Testis (tissue), 3 donors: Measurements from ENCODE around the gene EEF1G. TPM values are rescaled to one million over a fixed set of nuclear protein-coding genes. Genes with fewer than 3 reads are reported as not detected.

ENCODE experiments used
- DNase-seq: peaks from one replicate; pipeline ENCODE4 v3.0.0-alpha.2; 2019
- H3K27ac ChIP-seq, 2 donors: fragments of 200-600 bp; sonication (generic); one replicate each; pipeline ENCODE4 v1.5.1; 2019
- H3K27me3 ChIP-seq: fragments of 200-600 bp; sonication (generic); one replicate; pipeline ENCODE4 v1.5.1; 2019
- H3K36me3 ChIP-seq: fragments of 200-600 bp; sonication (generic); one replicate; pipeline ENCODE4 v1.5.1; 2017; ENCODE audit warnings: low read depth; ENCODE audit errors: missing control alignments
- H3K4me1 ChIP-seq: fragments of 200-600 bp; sonication (generic); one replicate; pipeline ENCODE4 v1.5.1; 2019
- H3K4me3 ChIP-seq, 2 donors: fragments of 200-600 bp; sonication (generic); one replicate each; pipeline ENCODE4 v1.5.1; 2017 to 2019
- H3K9me3 ChIP-seq: fragments of 200-600 bp; sonication (generic); one replicate; pipeline ENCODE4 v1.5.1; 2017
- CTCF ChIP-seq, 3 experiments: fragments of 450-650 bp in 2 of 3; fragments of 200-600 bp in 1 of 3; sonication (generic) in 1 of 3; IDR thresholded peaks; one replicate each; pipeline ENCODE4 v1.5.1; 2016 to 2019; ENCODE audit warnings: antibody characterized with exemption in 3 of 3, mild to moderate bottlenecking in 2 of 3, moderate library complexity in 1 of 3
- POLR2A ChIP-seq: fragments of 450-650 bp; IDR thresholded peaks from one replicate; pipeline ENCODE4 v1.6.1; 2017; ENCODE audit warnings: antibody characterized with exemption, mild to moderate bottlenecking, moderate library complexity
- WGBS, 2 donors: methylation state at CpG; one replicate each; pipeline ENCODE4 v1.1.5; 2018; 5-methylcytosine and 5-hydroxymethylcytosine counted together
- intact Hi-C: fragments of 100-400 bp; cut with DNase I; formaldehyde crosslinking; loops from one replicate; pipeline ENCODE4 v1.15.1; 2023; ENCODE audit warnings: low total_unique reads
- microRNA-seq, 2 donors: library from miRNA; unstranded; fragments of <30 nt; microRNA quantifications; one replicate each; pipeline ENCODE4, GENCODE V29; 2016; ENCODE audit warnings: borderline number of aligned reads in 2 of 2, borderline replicate concordance in 1 of 2
- polyA plus RNA-seq: library from polyadenylated mRNA; stranded (reverse); fragments of 350-450 nt; fragmentation: Illumina TruSeq; extraction: RNeasy Lipid Tissue Mini Kit (QIAGEN cat#74804); gene quantifications from one replicate; pipeline ENCODE4 v1.2.3, GENCODE V29; 2014; ENCODE audit warnings: low read depth, low replicate concordance; ENCODE audit not compliant: insufficient read depth
- small RNA-seq, 2 donors: library from RNA; depleted of rRNA; stranded (forward); fragments of <200 nt; gene quantifications; one replicate each; pipeline ENCODE3, GENCODE V24; 2016
- total RNA-seq, 2 donors: library from RNA; depleted of rRNA; stranded (reverse); fragments of >200 nt; gene quantifications; one replicate each; pipeline ENCODE4 v1.2.3, GENCODE V29; 2016

The EEF1G gene
- total and polyA plus RNA-seq, 3 donors from 2014 or later: 607 to 1,165 (median 868) TPM

GRCh38 chr11:62516736-62517371, 56.8 kb downstream of the EEF1G start:
- TF ChIP-seq POLR2A: no peak
- TF ChIP-seq CTCF (IDR thresholded peaks at IDR 0.05): no peak
- WGBS, 2 donors: 83 to 85% methylated on average over 14 of the region's 14 CpGs
- no peaks in the 10 kb centered on the region for H3K4me1 ChIP-seq
- no peaks in the 10 kb centered on the region for H3K9me3 ChIP-seq
- no peak overlapping the region for H3K4me3 ChIP-seq
- DNase-seq: no peak
- no peak overlapping the region for H3K27ac ChIP-seq
- no peaks in the 10 kb centered on the region for H3K36me3 ChIP-seq
- intact Hi-C loops: no loop called here
- no peaks in the 10 kb centered on the region for H3K27me3 ChIP-seq

GRCh38 chr11:62514151-62514550, 59.5 kb downstream of the EEF1G start:
- TF ChIP-seq CTCF (IDR thresholded peaks at IDR 0.05): no peak
- no peak for TF ChIP-seq POLR2A
- Histone ChIP-seq H3K9me3 (no peaks in the 10 kb centered on the region), H3K27ac (no peak overlapping the region), H3K4me1 (peaks cover 4% of the 10 kb centered on the region), H3K27me3 (no peaks in the 10 kb centered on the region), H3K4me3 (no peak overlapping the region), H3K36me3 (no peaks in the 10 kb centered on the region)
- DNase-seq: no peak
- WGBS, 2 donors: 73 to 92% methylated on average over 7 of the region's 7 CpGs
- intact Hi-C loops: no loop called here

- no peak for TF ChIP-seq POLR2A
- no peak for TF ChIP-seq CTCF (IDR thresholded peaks at IDR 0.05)
- H3K27me3 ChIP-seq: no peaks in the 10 kb centered on the region
- DNase-seq: no peak
- intact Hi-C loops: no loop called here
- H3K4me1 ChIP-seq: peaks cover 9% of the 10 kb centered on the region
- 89 to 96% methylated on average over 10 of the region's 10 CpGs for WGBS, 2 donors
- no peak overlapping the region for H3K27ac ChIP-seq
- no peak overlapping the region for H3K4me3 ChIP-seq
- no peaks in the 10 kb centered on the region for H3K9me3 ChIP-seq
- no peaks in the 10 kb centered on the region for H3K36me3 ChIP-seq
These were observed 60.1 kb downstream of the EEF1G start for GRCh38 chr11:62513626-62514025.

- no peaks in the 10 kb centered on the region for H3K9me3 ChIP-seq
- no peak for TF ChIP-seq POLR2A
- no peak overlapping the region for H3K27ac ChIP-seq
- peaks cover 14% of the 10 kb centered on the region for H3K4me1 ChIP-seq
- H3K36me3 ChIP-seq: no peaks in the 10 kb centered on the region
- peak; percentile 41 for DNase-seq
- intact Hi-C loops: no loop called here
- no peak overlapping the region for H3K4me3 ChIP-seq
- 62 to 68% methylated on average over 6 to 8 of the region's 8 CpGs for WGBS, 2 donors
- H3K27me3 ChIP-seq: no peaks in the 10 kb centered on the region
These were observed 60.7 kb downstream of the EEF1G start for GRCh38 chr11:62512961-62513360.

Small RNA genes within 50 kb of the gene (microRNA-seq; reads per million reads assigned to microRNA genes)
- gene MIR6747: 0 to 2.8 reads per million in 2 donors

Small RNA genes within 50 kb of the gene (small RNA-seq; reads per million reads assigned to genes)
- gene AP001458.1: 0 reads per million in 2 donors
- 0 reads per million in 2 donors for gene EEF1G
- gene MIR6747: 0 reads per million in 2 donors

Other genes starting within 250 kb of the EEF1G start
- 100 to 1,000 TPM; 101 to 119 TPM for gene ASRGL1, start 236.4 kb downstream of the EEF1G start, total RNA-seq
- 295 TPM for gene ASRGL1, start 236.4 kb downstream of the EEF1G start, polyA plus RNA-seq
- not detected for gene SCGB1A1, start 154.9 kb downstream of the EEF1G start, total RNA-seq
- gene SCGB1A1, start 154.9 kb downstream of the EEF1G start, polyA plus RNA-seq: not detected
- gene AHNAK, start 27.1 kb downstream of the EEF1G start, total RNA-seq: 100 to 1,000 TPM; 137 to 148 TPM
- gene AHNAK, start 27.1 kb downstream of the EEF1G start, polyA plus RNA-seq: 95.8 TPM
- gene TUT1, start 17.6 kb upstream of the EEF1G start, total RNA-seq: 10 to 100 TPM; 24.3 to 30.0 TPM
- gene TUT1, start 17.6 kb upstream of the EEF1G start, polyA plus RNA-seq: 25.0 TPM
- gene MTA2, start 28.0 kb upstream of the EEF1G start, total RNA-seq: 100 to 1,000 TPM in 1 of 2 donors, 10 to 100 TPM in 1; 97.2 to 115 TPM
- 87.6 TPM for gene MTA2, start 28.0 kb upstream of the EEF1G start, polyA plus RNA-seq
- gene EML3, start 38.9 kb upstream of the EEF1G start, total RNA-seq: 10 to 100 TPM; 39.3 to 57.8 TPM
- 29.3 TPM for gene EML3, start 38.9 kb upstream of the EEF1G start, polyA plus RNA-seq
- 1 to 10 TPM; 6.1 to 9.7 TPM for gene ROM1, start 39.4 kb upstream of the EEF1G start, total RNA-seq
- gene ROM1, start 39.4 kb upstream of the EEF1G start, polyA plus RNA-seq: 9.0 TPM
- 10 to 100 TPM; 66.4 to 69.2 TPM for gene B3GAT3, start 48.1 kb upstream of the EEF1G start, total RNA-seq
- gene B3GAT3, start 48.1 kb upstream of the EEF1G start, polyA plus RNA-seq: 36.6 TPM
- 100 to 1,000 TPM; 152 to 219 TPM for gene GANAB, start 72.7 kb upstream of the EEF1G start, total RNA-seq
- gene GANAB, start 72.7 kb upstream of the EEF1G start, polyA plus RNA-seq: 190 TPM
- gene INTS5, start 79.4 kb upstream of the EEF1G start, total RNA-seq: 10 to 100 TPM; 20.0 to 24.7 TPM
- gene INTS5, start 79.4 kb upstream of the EEF1G start, polyA plus RNA-seq: 12.6 TPM
- gene C11orf98, start 91.3 kb upstream of the EEF1G start, total RNA-seq: 10 to 100 TPM; 39.3 to 62.8 TPM
- 100 TPM for gene C11orf98, start 91.3 kb upstream of the EEF1G start, polyA plus RNA-seq
- gene CSKMT, start 91.4 kb upstream of the EEF1G start, total RNA-seq: 1 to 10 TPM; 2.4 to 3.7 TPM
- 2.0 TPM for gene CSKMT, start 91.4 kb upstream of the EEF1G start, polyA plus RNA-seq
- gene UQCC3, start 97.8 kb upstream of the EEF1G start, total RNA-seq: 1 to 10 TPM; 8.0 to 8.1 TPM
- 4.2 TPM for gene UQCC3, start 97.8 kb upstream of the EEF1G start, polyA plus RNA-seq
- 10 to 100 TPM in 1 of 2 donors, 1 to 10 TPM in 1; 8.2 to 11.6 TPM for gene LBHD1, start 98.4 kb upstream of the EEF1G start, total RNA-seq
- 11.1 TPM for gene LBHD1, start 98.4 kb upstream of the EEF1G start, polyA plus RNA-seq
- gene UBXN1, start 105.2 kb upstream of the EEF1G start, total RNA-seq: 100 to 1,000 TPM; 173 to 190 TPM
- 196 TPM for gene UBXN1, start 105.2 kb upstream of the EEF1G start, polyA plus RNA-seq
- 1 to 10 TPM; 4.7 to 5.6 TPM for gene LRRN4CL, start 115.6 kb upstream of the EEF1G start, total RNA-seq
- gene LRRN4CL, start 115.6 kb upstream of the EEF1G start, polyA plus RNA-seq: 5.0 TPM
- 100 to 1,000 TPM; 292 to 525 TPM for gene BSCL2, start 133.5 kb upstream of the EEF1G start, total RNA-seq
- 519 TPM for gene BSCL2, start 133.5 kb upstream of the EEF1G start, polyA plus RNA-seq
- 1 to 10 TPM; 2.0 to 4.5 TPM for gene GNG3, start 133.8 kb upstream of the EEF1G start, total RNA-seq
- gene GNG3, start 133.8 kb upstream of the EEF1G start, polyA plus RNA-seq: 11.1 TPM
- 10 to 100 TPM; 31.8 to 42.5 TPM for gene HNRNPUL2, start 153.6 kb upstream of the EEF1G start, total RNA-seq
- gene HNRNPUL2, start 153.6 kb upstream of the EEF1G start, polyA plus RNA-seq: 42.9 TPM
- 10 to 100 TPM; 34.0 to 39.5 TPM for gene TTC9C, start 154.6 kb upstream of the EEF1G start, total RNA-seq
- gene TTC9C, start 154.6 kb upstream of the EEF1G start, polyA plus RNA-seq: 41.5 TPM
- 10 to 100 TPM; 14.0 to 17.4 TPM for gene ZBTB3, start 180.3 kb upstream of the EEF1G start, total RNA-seq
- gene ZBTB3, start 180.3 kb upstream of the EEF1G start, polyA plus RNA-seq: 6.7 TPM
- 10 to 100 TPM; 48.1 to 71.2 TPM for gene POLR2G, start 187.7 kb upstream of the EEF1G start, total RNA-seq
- 78.6 TPM for gene POLR2G, start 187.7 kb upstream of the EEF1G start, polyA plus RNA-seq
- gene TAF6L, start 197.5 kb upstream of the EEF1G start, total RNA-seq: 10 to 100 TPM; 22.4 to 32.0 TPM
- gene TAF6L, start 197.5 kb upstream of the EEF1G start, polyA plus RNA-seq: 13.6 TPM
- gene TMEM179B, start 213.5 kb upstream of the EEF1G start, total RNA-seq: 100 to 1,000 TPM; 119 to 124 TPM
- 87.0 TPM for gene TMEM179B, start 213.5 kb upstream of the EEF1G start, polyA plus RNA-seq
- 10 to 100 TPM; 24.1 to 25.5 TPM for gene TMEM223, start 218.1 kb upstream of the EEF1G start, total RNA-seq
- gene TMEM223, start 218.1 kb upstream of the EEF1G start, polyA plus RNA-seq: 11.5 TPM
- 10 to 100 TPM; 94.6 to 98.7 TPM for gene NXF1, start 231.5 kb upstream of the EEF1G start, total RNA-seq
- 88.3 TPM for gene NXF1, start 231.5 kb upstream of the EEF1G start, polyA plus RNA-seq